Astrocyte (in vitro differentiated cells and primary cell): Measurements from ENCODE around the gene ZNF513. TPM values are rescaled to one million over a fixed set of nuclear protein-coding genes. Genes with fewer than 3 reads are reported as not detected.

ENCODE experiments used
- DNase-seq: peaks from one replicate; pipeline ENCODE4 v3.0.0-alpha.2; 2010; ENCODE audit warnings: low read depth
- FAIRE-seq: peaks from 2 replicates; lab custom pipeline; 2011; peaks lifted over from hg19 to GRCh38; lab: Jason Lieb, UNC
- H2AFZ ChIP-seq: 2 replicates; pipeline ENCODE4 v1.6.0; 2012; ENCODE audit warnings: low read depth, low read length, inconsistent platforms
- H3K27ac ChIP-seq: 2 replicates; pipeline ENCODE4 v1.5.1; 2011; ENCODE audit warnings: low read depth, low read length, inconsistent platforms
- H3K27me3 ChIP-seq: 2 replicates; pipeline ENCODE4 v1.6.0; 2011; ENCODE audit warnings: low read length, inconsistent platforms; ENCODE audit not compliant: insufficient read depth
- H3K36me3 ChIP-seq: 2 replicates; pipeline ENCODE4 v1.5.1; 2011; ENCODE audit warnings: low read length, inconsistent platforms; ENCODE audit not compliant: insufficient read depth
- H3K4me1 ChIP-seq: 2 replicates; pipeline ENCODE4 v1.5.1; 2011; ENCODE audit warnings: low read length, inconsistent platforms; ENCODE audit not compliant: insufficient read depth
- H3K4me2 ChIP-seq: 2 replicates; pipeline ENCODE4 v1.6.0; 2012; ENCODE audit warnings: low read length, inconsistent platforms
- H3K4me3 ChIP-seq: 2 replicates; pipeline ENCODE4 v1.5.1; 2011; ENCODE audit warnings: low read depth, mild to moderate bottlenecking, low read length, inconsistent platforms; ENCODE audit not compliant: insufficient read depth
- H3K79me2 ChIP-seq: 2 replicates; pipeline ENCODE4 v1.6.0; 2012; ENCODE audit warnings: mild to moderate bottlenecking, low read length, inconsistent platforms; ENCODE audit not compliant: insufficient read depth
- H3K9ac ChIP-seq: 2 replicates; pipeline ENCODE4 v1.6.0; 2012; ENCODE audit warnings: mild to moderate bottlenecking, low read length, inconsistent platforms
- H3K9me3 ChIP-seq: 2 replicates; pipeline ENCODE4 v1.5.1; 2012; ENCODE audit warnings: low read depth, mild to moderate bottlenecking, low read length, inconsistent platforms; ENCODE audit not compliant: insufficient read depth
- H4K20me1 ChIP-seq: 2 replicates; pipeline ENCODE4 v1.6.0; 2012; ENCODE audit warnings: low read length, inconsistent platforms; ENCODE audit not compliant: insufficient read depth
- H3K27ac Mint-ChIP-seq: one replicate; pipeline ENCODE4 v1.8.0; 2021; ENCODE audit warnings: mild to moderate bottlenecking, mixed read lengths; ENCODE audit not compliant: unreplicated experiment
- H3K27me3 Mint-ChIP-seq: one replicate; pipeline ENCODE4 v1.8.0; 2021; ENCODE audit warnings: low read depth, mixed read lengths; ENCODE audit not compliant: unreplicated experiment
- H3K36me3 Mint-ChIP-seq: one replicate; pipeline ENCODE4 v1.8.0; 2021; ENCODE audit warnings: low read depth, mixed read lengths; ENCODE audit not compliant: unreplicated experiment
- H3K4me1 Mint-ChIP-seq: one replicate; pipeline ENCODE4 v1.8.0; 2021; ENCODE audit warnings: low read depth, mixed read lengths; ENCODE audit not compliant: unreplicated experiment
- H3K4me3 Mint-ChIP-seq: one replicate; pipeline ENCODE4 v1.8.0; 2021; ENCODE audit warnings: mild to moderate bottlenecking, moderate library complexity, mixed read lengths; ENCODE audit not compliant: unreplicated experiment
- H3K9me3 Mint-ChIP-seq: one replicate; pipeline ENCODE4 v1.8.0; 2021; ENCODE audit warnings: mild to moderate bottlenecking, mixed read lengths; ENCODE audit not compliant: unreplicated experiment
- CTCF ChIP-seq: IDR thresholded peaks from 2 replicates; pipeline ENCODE4 v1.5.1; 2011; ENCODE audit warnings: low read depth, mild to moderate bottlenecking, inconsistent platforms, low read length, moderate library complexity; ENCODE audit not compliant: insufficient read depth
- EZH2 ChIP-seq: IDR thresholded peaks from 2 replicates; pipeline ENCODE4 v1.6.1; 2012; ENCODE audit warnings: mild to moderate bottlenecking, low read length, inconsistent platforms; ENCODE audit not compliant: insufficient read depth
- total RNA-seq: library from RNA; stranded (reverse); gene quantifications from 2 replicates; pipeline ENCODE4 v1.2.1, GENCODE V29; 2021

Gene ZNF513
- total RNA-seq, 1 donor from 2014 or later, result 13.5 TPM

DNA sequence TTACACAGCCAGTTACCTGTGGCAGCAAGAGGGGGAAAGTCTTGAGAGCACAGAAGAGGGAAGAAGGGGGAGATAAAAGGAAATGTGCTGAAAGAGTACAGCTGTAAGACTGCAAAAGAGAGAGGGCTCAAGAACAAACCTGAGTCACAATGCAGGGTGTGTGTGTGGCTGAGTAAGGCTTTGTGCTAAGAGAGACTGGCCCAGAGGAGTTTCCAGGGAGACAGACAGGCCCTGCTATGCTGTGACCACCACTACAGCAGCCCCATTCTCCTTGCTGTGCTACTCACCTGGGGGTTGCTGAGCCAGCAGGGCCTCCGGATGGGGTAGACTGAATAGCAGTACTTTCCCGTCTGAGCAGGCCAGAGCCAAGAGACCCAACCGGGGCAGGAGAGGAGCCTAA is 45.2 kb downstream of the ZNF513 start:
- TF ChIP-seq EZH2, result no peak
- no peak for TF ChIP-seq CTCF
- H3K9me3 Mint-ChIP-seq, result no peaks in the 10 kb centered on the region
- H2AFZ ChIP-seq, result no peak overlapping the region
- no peak overlapping the region for H3K4me2 ChIP-seq
- H3K36me3 ChIP-seq, result peaks cover 41% of the 10 kb centered on the region
- FAIRE-seq, result no peak
- H3K27me3 ChIP-seq, result no peaks in the 10 kb centered on the region
- no peaks in the 10 kb centered on the region for H3K4me1 ChIP-seq
- peaks cover 25% of the 10 kb centered on the region for H3K36me3 Mint-ChIP-seq
- H3K4me3 ChIP-seq, result no peak overlapping the region
- H4K20me1 ChIP-seq, result no peaks in the 10 kb centered on the region
- peak overlapping the region; percentile 91 for H3K27ac Mint-ChIP-seq
- H3K27ac ChIP-seq, result no peak overlapping the region
- peaks cover 9% of the 10 kb centered on the region for H3K4me1 Mint-ChIP-seq
- H3K4me3 Mint-ChIP-seq, result peak overlapping the region; percentile 6
- no peaks in the 10 kb centered on the region for H3K27me3 Mint-ChIP-seq
- H3K9me3 ChIP-seq, result no peaks in the 10 kb centered on the region
- no peaks in the 10 kb centered on the region for H3K79me2 ChIP-seq
- DNase-seq, result no peak
- no peak overlapping the region for H3K9ac ChIP-seq

Other genes starting within 250 kb of the ZNF513 start
- gene PREB, start 246.1 kb downstream of the ZNF513 start, total RNA-seq, result 48.9 and 49.2 TPM in 2 replicates
- gene PRR30, start 241.3 kb downstream of the ZNF513 start, total RNA-seq, result not detected in 2 replicates
- not detected in 2 replicates for gene TCF23, start 231.7 kb downstream of the ZNF513 start, total RNA-seq
- gene ATRAID, start 168.7 kb downstream of the ZNF513 start, total RNA-seq, result 62.9 and 66.9 TPM in 2 replicates
- 43.9 and 54.0 TPM in 2 replicates for gene SLC5A6, start 168.5 kb downstream of the ZNF513 start, total RNA-seq
- 50.7 and 51.2 TPM in 2 replicates for gene CAD, start 163.4 kb downstream of the ZNF513 start, total RNA-seq
- gene SLC30A3, start 117.7 kb downstream of the ZNF513 start, total RNA-seq, result 0.16 and 0.34 TPM in 2 replicates
- gene DNAJC5G, start 105.3 kb downstream of the ZNF513 start, total RNA-seq, result not detected in 2 replicates
- gene TRIM54, start 98.3 kb downstream of the ZNF513 start, total RNA-seq, result not detected in 2 replicates
- 1.1 and 1.5 TPM in 2 replicates for gene UCN, start 72.3 kb downstream of the ZNF513 start, total RNA-seq
- 54.0 and 55.7 TPM in 2 replicates for gene MPV17, start 57.6 kb downstream of the ZNF513 start, total RNA-seq
- gene GTF3C2, start 24.0 kb downstream of the ZNF513 start, total RNA-seq, result 52.9 and 61.3 TPM in 2 replicates
- gene EIF2B4, start 10.4 kb downstream of the ZNF513 start, total RNA-seq, result 43.3 and 47.3 TPM in 2 replicates
- gene SNX17, start 10.1 kb downstream of the ZNF513 start, total RNA-seq, result 69.9 and 86.6 TPM in 2 replicates
- 77.3 and 79.0 TPM in 2 replicates for gene PPM1G, start 28.9 kb upstream of the ZNF513 start, total RNA-seq
- gene NRBP1, start 47.9 kb upstream of the ZNF513 start, total RNA-seq, result 119 and 127 TPM in 2 replicates
- 1.4 and 1.9 TPM in 2 replicates for gene KRTCAP3, start 61.6 kb upstream of the ZNF513 start, total RNA-seq
- gene IFT172, start 109.0 kb upstream of the ZNF513 start, total RNA-seq, result 15.4 and 17.6 TPM in 2 replicates
- gene FNDC4, start 114.5 kb upstream of the ZNF513 start, total RNA-seq, result 6.9 and 7.3 TPM in 2 replicates
- gene GCKR, start 116.1 kb upstream of the ZNF513 start, total RNA-seq, result not detected in 2 replicates
- gene ZNF512, start 202.3 kb upstream of the ZNF513 start, total RNA-seq, result 27.5 and 32.5 TPM in 2 replicates
- gene CCDC121, start 248.3 kb upstream of the ZNF513 start, total RNA-seq, result 1.2 and 1.6 TPM in 2 replicates
- 54.4 and 63.9 TPM in 2 replicates for gene GPN1, start 248.3 kb upstream of the ZNF513 start, total RNA-seq